Measurements from ENCODE around the gene UBAP1. TPM values are rescaled to one million over a fixed set of nuclear protein-coding genes. Genes with fewer than 3 reads are reported as not detected.
A peak's percentile ranks its signal among the peaks of the same experiment; 100 is the strongest.
"Not testable (repeated sequence)": the region's sequence is repeated elsewhere in the genome, so short reads cannot be mapped to it uniquely, and the experiment has no call there.

UBAP1 gene
- polyA plus RNA-seq, 4 donors = 32.6 to 44.1 (median 37.5) TPM

GRCh38 chr9:34292552-34292951 lies 113.7 kb downstream of the UBAP1 start:
- Histone ChIP-seq H3K4me1 (ENCODE audit: control insufficient read depth in 3 of 3, insufficient read depth in 2 of 3, low read depth in 1 of 3, low read length in 2 of 3) (no peaks in the 10 kb centered on the region), H3K9me3 (ENCODE audit: control insufficient read depth in 2 of 2, insufficient read depth in 1 of 2, low read depth in 1 of 2, low read length in 1 of 2) (no peaks in the 10 kb centered on the region), H3K27me3 (ENCODE audit: control insufficient read depth in 3 of 3, insufficient read depth in 3 of 3, low read length in 3 of 3) (no peaks in the 10 kb centered on the region), H3K27ac (ENCODE audit: low read depth in 1 of 3, low read length in 2 of 3) (no peak overlapping the region), H3K36me3 (ENCODE audit: control insufficient read depth in 3 of 3, insufficient read depth in 2 of 3, low read depth in 1 of 3, low read length in 3 of 3) (no peaks in the 10 kb centered on the region), H3K4me3 (ENCODE audit: low read depth in 1 of 3, low read length in 3 of 3) (no peak overlapping the region)
- FAIRE-seq (no peak), DNase-seq (peak; percentile 20 to 30)
- WGBS, 3 donors = 30 to 39% (median 36%) methylated on average over 2 of the region's 2 CpGs

GRCh38 chr9:34301064-34301463 lies 122.2 kb downstream of the UBAP1 start:
- 70 to 80% (median 73%) methylated on average over 7 of the region's 7 CpGs for WGBS, 3 donors
- not testable (repeated sequence) for FAIRE-seq; H3K27me3 ChIP-seq (ENCODE audit: control insufficient read depth in 3 of 3, insufficient read depth in 3 of 3, low read length in 3 of 3); DNase-seq; H3K36me3 ChIP-seq (ENCODE audit: control insufficient read depth in 3 of 3, insufficient read depth in 2 of 3, low read depth in 1 of 3, low read length in 3 of 3); H3K27ac ChIP-seq (ENCODE audit: low read depth in 1 of 3, low read length in 2 of 3); H3K4me3 ChIP-seq (ENCODE audit: low read depth in 1 of 3, low read length in 3 of 3); H3K9me3 ChIP-seq (ENCODE audit: control insufficient read depth in 2 of 2, insufficient read depth in 1 of 2, low read depth in 1 of 2, low read length in 1 of 2); H3K4me1 ChIP-seq (ENCODE audit: control insufficient read depth in 3 of 3, insufficient read depth in 2 of 3, low read depth in 1 of 3, low read length in 2 of 3)

Other genes with a start within 250 kb of the UBAP1 start
- 10 to 100 TPM in 2 of 4 donors, 1 to 10 TPM in 2; 4.6 to 27.9 (median 11.5) TPM for gene UBAP2, start 130.2 kb upstream of the UBAP1 start, polyA plus RNA-seq
- 10 to 100 TPM; 16.2 to 45.3 (median 20.4) TPM for gene DCAF12, start 52.3 kb upstream of the UBAP1 start, polyA plus RNA-seq
- gene KIF24, start 150.2 kb downstream of the UBAP1 start, polyA plus RNA-seq = 1 to 10 TPM in 2 of 4 donors, under 1 TPM in 2; 0.27 to 2.1 (median 0.98) TPM
- 10 to 100 TPM; 24.9 to 47.3 (median 31.5) TPM for gene NUDT2, start 150.5 kb downstream of the UBAP1 start, polyA plus RNA-seq
- gene MYORG, start 197.9 kb downstream of the UBAP1 start, polyA plus RNA-seq = 10 to 100 TPM in 3 of 4 donors, 1 to 10 TPM in 1; 9.7 to 83.0 (median 13.7) TPM